Measurements from ENCODE around the gene LIPT2.
A peak's percentile ranks its signal among the peaks of the same experiment; 100 is the strongest.
"Not testable (repeated sequence)": the region's sequence is repeated elsewhere in the genome, so short reads cannot be mapped to it uniquely, and the experiment has no call there.

Gene LIPT2
- total RNA-seq, result 4.0 to 5.9 (median 5.3) reads per million in 4 donors

- DNase-seq, result peak; percentile 96 to 99 (median 98)
Observed at GRCh38 chr11:74492974-74493790, at the start of gene LIPT2. TSS of gene LIPT2 (minus strand) at chr11:74493724. CDS start at chr11:74493703, 21 bp downstream.

GRCh38 chr11:74541466-74541865 lies 47.9 kb upstream of the LIPT2 start:
- DNase-seq, result no peak

- no peak for DNase-seq
Observed at GRCh38 chr11:74540270-74540669, 46.7 kb upstream of the LIPT2 start.

GRCh38 chr11:74538680-74539079 lies 45.2 kb upstream of the LIPT2 start:
- no peak for DNase-seq

GRCh38 chr11:74535371-74536160 lies 42.0 kb upstream of the LIPT2 start:
- DNase-seq, result no peak

- DNase-seq, result not testable (repeated sequence)
Observed at GRCh38 chr11:74534946-74535275, 41.4 kb upstream of the LIPT2 start.

- DNase-seq, result no peak
Observed at GRCh38 chr11:74534216-74534945, 40.9 kb upstream of the LIPT2 start.

- DNase-seq, result no peak
Observed at GRCh38 chr11:74533421-74533820, 39.9 kb upstream of the LIPT2 start.

GRCh38 chr11:74532501-74533246 lies 39.1 kb upstream of the LIPT2 start:
- no peak for DNase-seq

GRCh38 chr11:74524978-74525377 lies 31.5 kb upstream of the LIPT2 start:
- DNase-seq, result no peak

- DNase-seq, result no peak
Observed at GRCh38 chr11:74524501-74524900, 31.0 kb upstream of the LIPT2 start.

- DNase-seq, result no peak
Observed at GRCh38 chr11:74522776-74523175, 29.3 kb upstream of the LIPT2 start.

- no peak for DNase-seq
Observed at GRCh38 chr11:74521666-74522252, 28.2 kb upstream of the LIPT2 start.

GRCh38 chr11:74520927-74521665 lies 27.6 kb upstream of the LIPT2 start:
- DNase-seq, result no peak

- no peak for DNase-seq
Observed at GRCh38 chr11:74520316-74520715, 26.8 kb upstream of the LIPT2 start.

GRCh38 chr11:74519710-74520109 lies 26.2 kb upstream of the LIPT2 start:
- DNase-seq, result no peak

GRCh38 chr11:74517592-74517991 lies 24.1 kb upstream of the LIPT2 start:
- not testable (repeated sequence) for DNase-seq

- no peak for DNase-seq
Observed at GRCh38 chr11:74507582-74507981, 14.1 kb upstream of the LIPT2 start.

GRCh38 chr11:74506823-74507222 lies 13.3 kb upstream of the LIPT2 start:
- DNase-seq, result no peak

- no peak for DNase-seq
Observed at GRCh38 chr11:74505911-74506310, 12.4 kb upstream of the LIPT2 start.

GRCh38 chr11:74504100-74504691 lies 10.7 kb upstream of the LIPT2 start:
- DNase-seq, result no peak
